ENCODE data around the gene GABRG3. TPM values are rescaled to one million over a fixed set of nuclear protein-coding genes. Genes with fewer than 3 reads are reported as not detected.

Gene GABRG3
- total RNA-seq: 0.78 TPM in 1 of 2 replicates, not detected in the other

GRCh38 chr15:26970712-26971210 lies at the start of gene GABRG3:
GABRG3 (plus strand) TSS chr15:26971181.

Other genes starting within 250 kb of the GABRG3 start
- gene GABRB3, start 198.1 kb upstream of the GABRG3 start, total RNA-seq: 1.2 and 3.3 TPM in 2 replicates
- gene GABRA5, start 104.1 kb upstream of the GABRG3 start, total RNA-seq: 0.24 and 0.26 TPM in 2 replicates

All from epithelial cell of alveolus of lung (primary cell).